Hippocampal formation (tissue), 2 donors: ENCODE measurements around the gene LSS.

Experiments
- DNase-seq, 2 donors: peaks; one replicate each; lab custom pipeline; 2025; lab: John Stamatoyannopoulos, UW

The LSS gene

GRCh38 chr21:46168659-46169386, 59.8 kb downstream of the LSS start:
- no peak for DNase-seq

DNA sequence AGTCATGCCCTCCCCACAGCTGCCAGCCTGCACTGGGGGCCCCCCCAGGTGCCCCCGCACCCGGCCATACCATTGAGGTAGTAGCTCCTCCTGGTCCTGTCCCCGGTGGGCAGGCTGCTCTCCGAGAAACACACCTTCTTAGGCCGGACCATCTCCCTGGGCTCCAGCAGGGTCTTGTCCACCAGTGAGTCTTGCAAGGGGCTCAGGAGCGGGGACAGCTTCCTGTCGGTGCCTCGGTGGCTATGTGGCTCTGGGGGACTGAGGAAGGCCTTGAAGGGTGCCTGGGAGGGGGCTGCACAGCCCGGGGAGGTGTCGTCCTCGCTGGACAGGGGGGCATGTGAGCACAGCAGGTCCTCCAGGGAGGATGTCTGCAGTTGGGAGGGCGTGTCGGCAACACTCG, 60.3 kb downstream of the LSS start:
- DNase-seq: no peak

DNA sequence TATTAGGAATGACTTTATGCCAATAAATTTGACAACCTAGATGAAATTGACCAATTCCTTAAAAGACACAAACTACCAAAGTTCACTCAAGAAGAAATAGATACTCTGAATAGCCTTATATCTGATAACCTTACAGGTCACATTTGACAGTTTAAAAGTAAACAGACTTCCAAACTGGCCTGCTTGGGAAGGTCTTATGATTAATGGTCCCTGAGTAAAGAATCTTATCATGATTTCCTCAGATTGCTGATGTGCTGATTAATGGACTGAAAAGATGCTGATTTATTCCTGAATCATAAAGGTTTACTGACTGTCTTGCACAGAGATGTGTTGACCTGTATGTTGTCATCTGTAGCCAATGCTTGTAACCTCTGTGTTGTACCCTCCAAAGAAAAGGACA, 63.5 kb downstream of the LSS start:
- DNase-seq: no peak

DNA sequence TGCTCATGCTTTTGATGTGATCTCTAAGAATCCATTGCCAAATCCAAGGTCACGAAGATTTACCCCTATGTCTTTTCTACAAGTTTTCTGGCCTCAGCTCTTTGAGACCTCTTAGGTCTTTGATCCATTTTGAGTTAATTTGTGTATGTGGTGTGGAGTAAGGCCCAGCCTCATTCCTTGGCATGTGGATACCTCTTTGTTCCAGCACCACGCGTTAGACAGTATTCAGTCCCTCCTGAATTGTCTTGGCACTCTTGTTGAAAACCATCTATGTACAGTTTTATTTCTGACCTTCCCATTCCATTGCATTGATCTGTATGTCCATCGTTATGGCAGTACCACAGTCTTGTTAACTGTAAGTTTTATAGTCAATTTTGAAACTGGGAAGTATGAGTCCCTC, 65.2 kb downstream of the LSS start:
- no peak for DNase-seq

DNA sequence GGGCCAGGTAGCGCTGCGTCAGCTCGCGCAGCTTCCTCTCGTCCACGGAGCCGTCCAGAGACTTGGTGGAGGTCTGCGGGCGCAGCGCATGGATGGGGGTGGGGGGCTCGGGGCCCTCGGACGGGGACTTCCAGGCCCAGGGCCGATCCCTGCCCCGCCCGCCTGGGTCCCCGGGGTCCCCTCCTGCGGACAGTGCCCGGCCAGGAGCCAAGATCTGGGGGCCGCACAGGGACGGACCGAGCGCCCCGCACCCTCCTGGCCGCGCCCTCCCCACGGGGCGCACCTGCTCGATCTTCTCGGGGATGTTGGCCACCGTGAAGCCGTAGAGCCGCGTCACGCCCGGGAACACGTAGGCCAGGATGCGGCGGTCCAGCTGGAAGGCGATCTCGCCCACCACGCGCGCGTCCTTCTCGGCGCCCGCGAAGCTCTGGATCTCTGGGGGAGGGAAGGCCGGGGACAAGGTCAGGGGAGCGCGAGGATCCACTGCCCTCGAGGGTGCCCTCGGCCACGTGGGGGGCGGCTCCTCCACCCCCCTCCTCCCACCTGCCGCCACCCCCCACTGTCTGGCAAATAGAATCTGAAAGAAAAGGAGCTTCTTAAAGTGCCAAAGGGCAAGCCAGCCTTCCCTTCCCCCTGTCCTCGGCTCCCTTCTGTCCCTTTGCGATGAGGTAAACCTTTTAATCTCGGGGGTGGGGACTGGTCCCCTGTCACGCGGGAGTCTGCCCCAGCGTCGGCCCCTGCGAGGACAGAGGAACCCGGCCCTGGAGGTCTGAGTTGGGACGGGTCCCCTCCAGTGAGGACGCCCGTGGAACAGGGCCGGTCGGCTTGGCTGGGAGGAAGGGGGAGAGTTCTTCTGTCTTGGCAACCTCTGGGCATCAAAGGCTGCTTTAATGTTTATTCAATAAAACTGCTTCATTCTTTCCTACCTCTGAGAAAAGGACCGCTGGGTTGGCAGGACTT, 66.7 kb downstream of the LSS start:
- DNase-seq: no peak

- DNase-seq: no peak
Observed at GRCh38 chr21:46160907-46161632, 67.5 kb downstream of the LSS start.

DNA sequence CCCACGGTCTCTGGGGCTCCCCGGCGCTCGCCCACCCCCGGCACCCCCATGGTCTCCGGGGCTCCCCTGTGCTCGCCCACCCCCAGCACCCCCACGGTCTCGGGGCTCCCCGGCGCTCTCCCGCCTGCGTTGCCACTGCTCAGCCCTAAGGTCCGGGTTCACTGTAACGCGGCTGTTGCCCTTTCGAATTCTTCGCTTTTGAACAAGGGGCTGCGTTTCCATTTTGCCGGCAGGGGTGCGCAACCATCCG, 68.0 kb downstream of the LSS start:
- DNase-seq: no peak

DNA sequence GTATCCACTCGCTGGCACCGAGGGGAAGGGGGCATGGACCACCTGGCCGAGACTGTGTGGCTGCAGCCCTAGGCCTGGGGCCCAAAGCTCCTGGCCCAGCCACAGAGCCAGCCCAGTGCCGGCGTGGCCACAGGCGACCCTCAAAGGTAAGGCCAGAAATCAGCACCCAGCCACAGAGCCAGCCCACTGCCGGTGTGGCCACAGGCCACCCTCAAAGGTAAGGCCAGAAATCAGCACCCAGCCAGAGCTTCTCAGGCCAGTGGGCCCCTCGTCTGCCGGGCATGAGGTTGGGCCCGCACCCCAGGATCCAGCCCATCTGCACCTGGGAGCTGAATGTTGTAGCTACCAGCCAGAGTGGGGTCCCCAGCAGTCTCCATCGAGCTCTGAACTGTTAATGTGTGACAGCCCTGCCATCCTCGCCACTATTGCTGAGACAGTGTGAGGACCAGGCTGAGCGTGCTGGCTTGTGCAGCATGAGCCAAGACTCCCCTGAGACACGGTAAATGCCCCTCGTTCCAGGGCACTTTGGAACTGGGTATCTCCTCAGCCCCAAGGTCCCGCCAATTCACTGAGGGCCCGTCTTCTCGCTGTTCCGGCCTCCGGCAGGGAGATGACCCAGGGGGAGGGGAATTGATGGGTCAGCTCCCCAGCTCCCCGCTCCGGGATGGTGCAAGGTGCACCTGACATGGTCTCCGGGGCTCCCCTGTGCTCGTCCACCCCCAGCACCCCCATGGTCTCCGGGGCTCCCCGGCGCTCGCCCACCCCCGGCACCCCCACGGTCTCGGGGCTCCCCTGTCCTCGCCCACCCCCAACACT, 68.5 kb downstream of the LSS start:
- DNase-seq: no peak

DNA sequence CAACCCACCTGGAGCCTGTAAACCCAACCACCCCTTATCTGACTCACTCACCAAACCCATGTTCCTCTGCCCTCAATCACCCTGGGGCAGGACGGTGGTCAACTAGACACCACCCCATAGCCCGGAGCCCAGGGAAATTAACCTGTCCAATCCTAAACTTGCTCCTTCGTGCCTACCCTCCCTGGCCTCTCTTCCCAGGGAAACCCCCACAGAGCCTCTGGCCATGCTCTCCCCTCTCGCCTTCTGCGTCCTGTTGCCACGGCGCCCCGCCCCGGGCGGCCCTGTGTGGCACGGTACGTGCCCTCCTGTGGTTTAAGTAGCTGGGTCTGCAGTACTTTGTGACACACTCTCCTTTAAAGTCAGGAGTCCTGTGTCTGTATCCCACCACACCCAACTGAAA, 69.2 kb downstream of the LSS start:
- DNase-seq: no peak

DNA sequence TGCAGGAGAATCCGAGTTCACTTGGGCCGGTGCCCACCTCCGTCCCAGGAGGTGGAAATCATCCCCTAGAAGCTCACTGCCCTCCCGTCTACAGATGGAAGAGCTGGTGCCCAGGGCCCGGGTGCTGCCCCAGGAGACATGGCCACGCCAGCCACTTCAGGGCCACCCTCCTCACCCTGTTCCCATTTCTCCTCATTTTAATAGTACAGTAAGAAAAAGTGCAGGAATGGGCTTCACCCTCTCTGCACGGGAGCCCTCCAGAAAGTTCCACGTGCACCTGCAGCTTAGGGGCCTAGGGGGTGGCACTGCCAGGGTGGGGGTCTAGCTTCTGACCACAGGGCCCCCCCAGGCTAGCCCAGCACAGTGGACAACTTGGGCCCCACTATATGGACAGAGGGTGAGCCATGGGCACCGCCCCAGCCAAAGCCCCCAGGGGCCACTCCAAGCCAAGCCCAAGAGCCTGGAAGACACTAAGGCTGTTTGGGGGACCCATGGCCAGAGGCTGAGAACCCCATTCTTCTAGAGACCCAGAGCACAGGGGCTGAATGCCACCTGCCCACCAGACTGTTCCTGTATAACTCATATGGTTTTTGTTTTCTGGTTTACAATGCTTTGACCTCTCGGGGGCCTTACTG, 69.8 kb downstream of the LSS start:
- DNase-seq: no peak

DNA sequence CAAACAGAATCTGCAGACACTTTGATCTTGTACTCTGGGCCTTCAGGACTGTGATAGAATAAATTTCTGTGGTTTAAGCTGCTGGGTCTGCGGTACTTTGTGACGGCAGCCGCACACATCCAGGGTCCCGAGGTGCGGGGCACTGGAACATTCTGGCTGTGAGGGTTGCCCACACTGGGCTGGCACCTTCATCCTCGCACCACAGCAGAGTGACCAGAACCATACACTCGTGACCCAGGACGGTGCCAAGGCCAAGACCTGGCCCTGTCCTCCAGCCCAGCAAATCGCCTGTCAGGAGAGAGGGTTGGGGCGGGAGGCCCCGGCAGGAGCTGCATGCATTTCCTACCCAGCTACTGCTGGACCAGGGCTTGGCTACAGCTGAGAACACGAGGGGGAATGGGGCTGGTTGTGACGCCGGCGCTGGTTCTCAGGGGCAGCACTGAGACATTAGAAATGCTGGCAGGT, 70.6 kb downstream of the LSS start:
- no peak for DNase-seq

- no peak for DNase-seq
Observed at GRCh38 chr21:46157396-46157986, 71.1 kb downstream of the LSS start.

GRCh38 chr21:46156678-46157077, 71.9 kb downstream of the LSS start:
- no peak for DNase-seq

DNA sequence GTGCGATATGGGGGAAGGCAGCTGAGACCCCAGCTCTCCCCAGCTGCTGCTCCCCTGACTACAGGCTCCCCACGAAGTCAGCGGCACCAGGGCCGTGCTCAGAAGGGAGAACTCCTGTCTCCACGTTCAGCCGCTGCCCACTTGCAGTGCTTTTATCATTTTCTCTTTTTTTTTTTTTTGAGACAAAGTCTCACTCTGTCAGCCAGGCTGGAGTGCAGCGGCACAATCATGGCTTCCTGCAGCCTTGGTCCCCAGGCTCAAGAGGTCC, 72.3 kb downstream of the LSS start:
- DNase-seq: no peak

- no peak for DNase-seq
Observed at GRCh38 chr21:46155514-46156377, 72.8 kb downstream of the LSS start, which contains the start of gene FTCD. FTCD (minus strand) TSS chr21:46155579; CDS start chr21:46155523, 56 bp downstream.

DNA sequence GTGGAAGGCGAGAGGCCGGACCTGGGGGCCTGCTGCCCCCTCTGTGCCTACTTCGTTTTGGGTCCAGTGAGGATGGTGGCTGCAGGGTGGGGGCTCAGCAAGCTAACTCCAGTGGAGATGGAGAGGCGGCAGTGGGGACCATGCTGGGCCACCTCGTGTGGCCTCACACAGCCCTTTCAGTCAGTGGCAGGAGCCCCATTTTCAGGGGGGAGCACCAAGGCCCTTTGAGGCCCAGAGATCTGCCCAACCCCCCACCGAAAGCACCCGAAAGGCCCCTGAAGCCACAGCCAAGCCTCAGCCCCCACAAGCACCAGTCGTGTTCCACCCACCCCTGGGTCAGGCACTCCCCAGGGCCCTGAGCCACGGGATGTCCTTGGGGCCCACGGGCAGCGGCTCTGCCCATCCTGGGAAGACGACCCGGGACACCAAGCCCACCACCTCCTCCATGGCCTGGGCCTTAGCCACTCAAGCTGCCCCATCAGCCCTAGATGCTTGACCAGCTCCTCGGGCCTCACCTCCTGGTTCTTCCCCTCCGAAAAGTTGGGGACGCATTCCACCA, 73.5 kb downstream of the LSS start:
- DNase-seq: no peak

GRCh38 chr21:46154155-46154954, 74.2 kb downstream of the LSS start:
- DNase-seq: no peak

DNA sequence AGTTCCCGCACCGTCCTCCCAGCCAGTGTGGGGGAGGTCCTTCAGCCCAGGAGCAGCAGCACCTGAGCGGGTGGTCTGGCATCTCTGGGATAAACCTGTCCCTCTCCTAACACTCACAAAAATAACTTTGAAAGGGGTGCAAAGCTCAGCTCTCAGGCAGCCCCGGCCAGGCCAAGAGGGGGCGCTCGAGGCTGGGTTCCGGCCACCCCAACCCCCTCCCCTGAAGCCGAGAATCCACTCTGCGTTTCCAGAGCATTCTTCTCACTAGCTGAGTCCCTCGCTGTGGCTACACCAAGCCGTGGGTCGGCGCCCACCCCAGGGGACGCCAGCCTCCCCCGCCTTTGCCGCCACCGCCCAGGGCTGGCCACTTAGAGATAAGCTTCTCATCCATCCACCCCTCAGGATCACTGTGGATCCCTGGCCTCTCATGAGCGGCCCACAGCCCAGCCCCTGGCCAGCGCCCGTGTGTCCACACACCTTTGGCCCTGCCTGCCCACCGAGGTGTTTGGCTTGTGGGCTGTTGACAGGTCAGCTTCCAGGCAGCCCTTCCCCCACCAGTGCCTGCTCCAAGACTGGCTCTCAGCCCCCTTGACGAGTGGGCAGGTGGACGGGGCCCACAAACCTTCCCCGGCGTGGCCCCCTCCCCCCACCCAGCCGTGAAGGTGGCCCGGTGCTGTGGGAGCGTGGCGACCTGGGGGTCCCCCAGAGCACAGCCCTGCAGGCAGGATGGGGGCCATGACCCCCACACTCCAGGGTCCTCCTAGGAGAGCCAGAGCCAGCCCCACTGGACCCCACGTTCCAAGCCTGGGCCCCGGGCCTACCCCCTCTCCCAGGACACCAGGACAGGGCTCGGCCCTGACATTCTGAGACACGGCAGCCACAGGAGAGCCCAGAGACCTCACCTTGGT, 75.1 kb downstream of the LSS start:
- DNase-seq: peak in 1 of 2 donors; percentile 12
